KMS-11 (cell line): Measurements from ENCODE around the gene PRR14.

Experiments used
- H2AFZ ChIP-seq: fragments of 200-600 bp; sonication (generic); 2 replicates; pipeline ENCODE4 v1.6.1; 2016; ENCODE audit warnings: antibody characterized with exemption, mixed run types, low read depth
- H3K27ac ChIP-seq: fragments of 200-600 bp; sonication (generic); 2 replicates; pipeline ENCODE4 v1.6.1; 2016; ENCODE audit warnings: mild to moderate bottlenecking, mixed run types
- H3K27me3 ChIP-seq: fragments of 200-600 bp; sonication (generic); 2 replicates; pipeline ENCODE4 v1.6.1; 2017; ENCODE audit warnings: mild to moderate bottlenecking, low read depth, mixed run types, moderate library complexity; ENCODE audit not compliant: insufficient read depth
- H3K36me3 ChIP-seq: fragments of 200-600 bp; sonication (generic); 2 replicates; pipeline ENCODE4 v1.6.1; 2017; ENCODE audit warnings: mild to moderate bottlenecking, mixed run types; ENCODE audit not compliant: insufficient read depth
- H3K4me1 ChIP-seq: fragments of 200-600 bp; sonication (generic); 2 replicates; pipeline ENCODE4 v1.6.1; 2016; ENCODE audit warnings: mild to moderate bottlenecking, low read depth, mixed run types; ENCODE audit not compliant: poor library complexity, severe bottlenecking
- H3K4me2 ChIP-seq: fragments of 200-600 bp; sonication (generic); 2 replicates; pipeline ENCODE4 v1.7.0; 2016; ENCODE audit warnings: mild to moderate bottlenecking, mixed run types
- H3K4me3 ChIP-seq: fragments of 200-600 bp; sonication (generic); IDR thresholded peaks from 2 replicates; pipeline ENCODE4 v1.6.1; 2017; ENCODE audit warnings: low read depth, low read length, mixed read lengths; ENCODE audit not compliant: insufficient read depth
- H3K79me2 ChIP-seq: fragments of 200-600 bp; sonication (generic); 2 replicates; pipeline ENCODE4 v1.6.1; 2016; ENCODE audit warnings: low read depth, mixed run types; ENCODE audit not compliant: insufficient read depth
- H3K9ac ChIP-seq: fragments of 200-600 bp; sonication (generic); 2 replicates; pipeline ENCODE4 v1.6.1; 2016; ENCODE audit warnings: mild to moderate bottlenecking, mixed run types
- H4K20me1 ChIP-seq: fragments of 200-600 bp; sonication (generic); 2 replicates; pipeline ENCODE4 v1.6.1; 2016; ENCODE audit warnings: mild to moderate bottlenecking, mixed run types; ENCODE audit not compliant: insufficient read depth
- TF ChIP-seq, protein P1 (sequence below): fragments of 200-600 bp; sonication (generic); conservative IDR thresholded peaks from 2 replicates; pipeline ENCODE4 v1.6.1; 2017; ENCODE audit warnings: low read depth, mild to moderate bottlenecking, antibody characterized with exemption, low read length, moderate library complexity, mixed read lengths

Gene PRR14

GRCh38 chr16:30637944-30638343 lies 12.8 kb upstream of the PRR14 start:
- Histone ChIP-seq H3K4me2 (no peak overlapping the region), H3K36me3 (no peaks in the 10 kb centered on the region), H3K79me2 (no peaks in the 10 kb centered on the region), H3K27ac (no peak overlapping the region), H3K9ac (no peak overlapping the region), H3K27me3 (no peaks in the 10 kb centered on the region), H3K4me3 (no peak overlapping the region), H2AFZ (no peak overlapping the region), H4K20me1 (no peaks in the 10 kb centered on the region), H3K4me1 (peaks cover 16% of the 10 kb centered on the region)
- TF ChIP-seq, protein P1, sequence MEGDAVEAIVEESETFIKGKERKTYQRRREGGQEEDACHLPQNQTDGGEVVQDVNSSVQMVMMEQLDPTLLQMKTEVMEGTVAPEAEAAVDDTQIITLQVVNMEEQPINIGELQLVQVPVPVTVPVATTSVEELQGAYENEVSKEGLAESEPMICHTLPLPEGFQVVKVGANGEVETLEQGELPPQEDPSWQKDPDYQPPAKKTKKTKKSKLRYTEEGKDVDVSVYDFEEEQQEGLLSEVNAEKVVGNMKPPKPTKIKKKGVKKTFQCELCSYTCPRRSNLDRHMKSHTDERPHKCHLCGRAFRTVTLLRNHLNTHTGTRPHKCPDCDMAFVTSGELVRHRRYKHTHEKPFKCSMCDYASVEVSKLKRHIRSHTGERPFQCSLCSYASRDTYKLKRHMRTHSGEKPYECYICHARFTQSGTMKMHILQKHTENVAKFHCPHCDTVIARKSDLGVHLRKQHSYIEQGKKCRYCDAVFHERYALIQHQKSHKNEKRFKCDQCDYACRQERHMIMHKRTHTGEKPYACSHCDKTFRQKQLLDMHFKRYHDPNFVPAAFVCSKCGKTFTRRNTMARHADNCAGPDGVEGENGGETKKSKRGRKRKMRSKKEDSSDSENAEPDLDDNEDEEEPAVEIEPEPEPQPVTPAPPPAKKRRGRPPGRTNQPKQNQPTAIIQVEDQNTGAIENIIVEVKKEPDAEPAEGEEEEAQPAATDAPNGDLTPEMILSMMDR = peak; percentile 62

- no peak overlapping the region for H3K27ac ChIP-seq
- TF ChIP-seq, protein P1 = no peak
- no peaks in the 10 kb centered on the region for H3K36me3 ChIP-seq
- no peaks in the 10 kb centered on the region for H3K79me2 ChIP-seq
- no peak overlapping the region for H2AFZ ChIP-seq
- H3K4me3 ChIP-seq = no peak overlapping the region
- no peaks in the 10 kb centered on the region for H4K20me1 ChIP-seq
- H3K9ac ChIP-seq = no peak overlapping the region
- peaks cover 32% of the 10 kb centered on the region for H3K4me1 ChIP-seq
- no peak overlapping the region for H3K4me2 ChIP-seq
- H3K27me3 ChIP-seq = no peaks in the 10 kb centered on the region
Measured at GRCh38 chr16:30641378-30641982, 9.3 kb upstream of the PRR14 start.

GRCh38 chr16:30644334-30644830 lies 6.4 kb upstream of the PRR14 start:
- Histone ChIP-seq H3K27me3 (no peaks in the 10 kb centered on the region), H4K20me1 (no peaks in the 10 kb centered on the region), H3K4me1 (peaks cover 51% of the 10 kb centered on the region), H3K4me2 (peak overlapping the region; percentile 3; the same call in 1 of the 2 replicates), H3K4me3 (no peak overlapping the region), H3K27ac (no peak overlapping the region), H3K79me2 (no peaks in the 10 kb centered on the region), H3K36me3 (no peaks in the 10 kb centered on the region), H3K9ac (no peak overlapping the region), H2AFZ (no peak overlapping the region)
- TF ChIP-seq, protein P1 = no peak

DNA sequence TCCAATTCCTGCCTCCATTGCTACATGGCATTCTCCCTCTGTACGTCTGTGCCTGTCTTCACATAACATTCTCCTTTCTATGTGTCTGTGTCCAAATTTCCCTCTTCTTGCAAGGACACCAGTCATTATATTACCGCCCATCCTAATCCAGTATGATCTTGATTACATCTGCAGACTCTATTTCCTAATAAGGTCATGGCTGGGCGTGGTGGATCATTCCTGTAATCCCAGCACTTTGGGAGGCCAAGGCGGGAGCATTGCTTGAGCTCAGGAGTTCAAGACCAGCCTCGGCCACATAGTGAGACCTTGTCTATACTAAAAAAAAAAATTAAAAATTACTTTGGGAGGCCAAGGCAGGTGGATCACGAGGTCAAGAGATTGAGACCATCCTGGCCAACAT lies 5.0 kb upstream of the PRR14 start:
- H3K27me3 ChIP-seq = no peaks in the 10 kb centered on the region
- no peaks in the 10 kb centered on the region for H3K36me3 ChIP-seq
- no peak overlapping the region for H3K4me3 ChIP-seq
- peaks cover 56% of the 10 kb centered on the region for H3K4me1 ChIP-seq
- H2AFZ ChIP-seq = no peak overlapping the region
- H3K4me2 ChIP-seq = no peak overlapping the region; the same call in 1 of the 2 replicates
- no peak overlapping the region for H3K27ac ChIP-seq
- H3K9ac ChIP-seq = no peak overlapping the region
- no peaks in the 10 kb centered on the region for H3K79me2 ChIP-seq
- TF ChIP-seq, protein P1 = no peak
- no peaks in the 10 kb centered on the region for H4K20me1 ChIP-seq
